Lower leg skin (tissue), 3 donors: ENCODE results near the gene SLC44A4.

Experiments used
- CTCF ChIP-seq, 3 donors: fragments of 450-650 bp; IDR thresholded peaks; one replicate each; pipeline ENCODE4 v1.5.1; 2016; ENCODE audit warnings: antibody characterized with exemption in 3 of 3, mild to moderate bottlenecking in 3 of 3, moderate library complexity in 2 of 3
- POLR2A ChIP-seq, 2 donors: fragments of 450-650 bp; IDR thresholded peaks; one replicate each; pipeline ENCODE4 v1.6.1; 2016 to 2017; ENCODE audit warnings: antibody characterized with exemption in 2 of 2, mild to moderate bottlenecking in 1 of 2, moderate library complexity in 1 of 2

GRCh38 chr6:31851485-31851832 lies 27.3 kb downstream of the SLC44A4 start:
- no peak for TF ChIP-seq CTCF (IDR thresholded peaks at IDR 0.05)
- no peak for TF ChIP-seq POLR2A (IDR thresholded peaks at IDR 0.05)
